ENCODE results near the gene NSUN6. TPM values are rescaled to one million over a fixed set of nuclear protein-coding genes. Genes with fewer than 3 reads are reported as not detected.

The NSUN6 gene
- total RNA-seq, 4 donors from 2014 or later: 5.0 to 10.4 (median 5.7) TPM

DNA sequence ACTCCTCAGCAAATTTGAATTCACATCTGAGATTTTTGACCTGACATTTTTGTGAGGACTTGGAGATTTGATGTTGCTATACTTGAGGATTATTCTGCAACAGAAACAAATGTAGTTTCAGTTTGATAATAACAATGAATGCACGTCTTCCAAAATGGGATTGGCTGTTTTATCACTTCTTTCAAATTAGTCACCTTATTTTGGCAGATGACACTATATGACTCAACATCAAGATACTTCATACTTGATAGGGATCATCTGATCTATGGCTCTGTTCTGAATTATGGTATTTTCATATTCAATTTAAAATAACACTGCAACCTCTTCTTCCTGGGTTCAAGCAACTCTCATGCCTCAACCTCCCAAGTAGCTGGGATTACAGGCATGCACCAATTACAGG lies 32.0 kb upstream of the NSUN6 start:
- H3K4me3 ChIP-seq: no peak overlapping the region
- intact Hi-C loops (cut with DNase I): no loop called here
- H3K36me3 ChIP-seq: peaks cover 0 to 4% (median 2%) of the 10 kb centered on the region in 4 donors
- 43% methylated on average over 1 of the region's 1 CpG for WGBS
- no peaks in the 10 kb centered on the region for H3K27me3 ChIP-seq
- peaks cover 0 to 8% (median 2%) of the 10 kb centered on the region in 4 donors for H3K4me1 ChIP-seq
- no peak overlapping the region for H3K27ac ChIP-seq (replicated peaks in 1 of 4)
- TF ChIP-seq, protein P1, sequence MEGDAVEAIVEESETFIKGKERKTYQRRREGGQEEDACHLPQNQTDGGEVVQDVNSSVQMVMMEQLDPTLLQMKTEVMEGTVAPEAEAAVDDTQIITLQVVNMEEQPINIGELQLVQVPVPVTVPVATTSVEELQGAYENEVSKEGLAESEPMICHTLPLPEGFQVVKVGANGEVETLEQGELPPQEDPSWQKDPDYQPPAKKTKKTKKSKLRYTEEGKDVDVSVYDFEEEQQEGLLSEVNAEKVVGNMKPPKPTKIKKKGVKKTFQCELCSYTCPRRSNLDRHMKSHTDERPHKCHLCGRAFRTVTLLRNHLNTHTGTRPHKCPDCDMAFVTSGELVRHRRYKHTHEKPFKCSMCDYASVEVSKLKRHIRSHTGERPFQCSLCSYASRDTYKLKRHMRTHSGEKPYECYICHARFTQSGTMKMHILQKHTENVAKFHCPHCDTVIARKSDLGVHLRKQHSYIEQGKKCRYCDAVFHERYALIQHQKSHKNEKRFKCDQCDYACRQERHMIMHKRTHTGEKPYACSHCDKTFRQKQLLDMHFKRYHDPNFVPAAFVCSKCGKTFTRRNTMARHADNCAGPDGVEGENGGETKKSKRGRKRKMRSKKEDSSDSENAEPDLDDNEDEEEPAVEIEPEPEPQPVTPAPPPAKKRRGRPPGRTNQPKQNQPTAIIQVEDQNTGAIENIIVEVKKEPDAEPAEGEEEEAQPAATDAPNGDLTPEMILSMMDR (IDR thresholded peaks at IDR 0.05): no peak
- TF ChIP-seq POLR2AphosphoS5 (IDR thresholded peaks at IDR 0.05) (no peak), EP300 (IDR thresholded peaks at IDR 0.05) (no peak), POLR2A (IDR thresholded peaks at IDR 0.05; ENCODE audit: low read depth) (no peak)
- no peaks in the 10 kb centered on the region for H3K9me3 ChIP-seq
- DNase-seq (ENCODE audit: extremely low spot score): no peak

DNA sequence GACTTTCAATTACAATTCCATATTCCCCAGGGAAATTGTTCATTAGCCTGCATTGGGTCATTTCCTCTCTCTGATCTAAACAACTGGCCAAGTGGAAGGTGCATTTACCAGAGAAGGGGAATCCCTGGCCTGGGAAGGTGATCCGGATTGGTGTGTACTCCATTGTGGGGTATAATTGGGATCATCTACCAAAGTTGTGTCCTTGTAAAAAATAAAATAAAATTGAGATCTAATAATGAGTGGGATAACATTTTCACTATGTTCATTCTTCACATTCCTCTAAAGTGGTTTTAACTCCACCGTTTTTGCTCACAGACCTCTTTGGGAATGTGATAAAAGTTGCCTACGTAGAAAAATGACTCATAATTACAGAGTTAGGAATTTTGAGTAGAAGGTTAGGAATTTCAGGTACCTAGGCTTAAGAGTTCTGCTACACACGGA lies 30.6 kb upstream of the NSUN6 start:
- H3K36me3 ChIP-seq: peaks cover 0 to 4% (median 2%) of the 10 kb centered on the region in 4 donors

DNA sequence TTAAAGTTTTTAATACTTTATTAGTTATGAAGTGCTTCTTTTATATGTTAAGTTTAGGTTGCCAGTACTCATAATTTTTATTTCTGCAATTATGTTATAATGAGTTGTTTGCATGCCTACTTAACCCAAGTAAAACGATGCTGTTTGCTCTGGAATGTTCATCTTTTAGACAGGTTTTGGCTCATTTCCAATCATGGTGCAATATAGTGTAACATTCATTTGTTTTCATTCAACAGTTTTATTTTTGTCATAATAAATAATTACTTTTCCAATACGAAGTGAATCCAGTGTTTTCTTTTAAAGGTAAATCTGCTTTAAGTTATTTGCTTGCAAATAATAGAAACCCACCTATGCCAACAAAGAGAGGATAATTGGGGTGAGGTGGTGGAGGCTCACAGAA lies 30.0 kb upstream of the NSUN6 start:
- no peak for TF ChIP-seq EP300 (IDR thresholded peaks at IDR 0.05)
- TF ChIP-seq POLR2A (IDR thresholded peaks at IDR 0.05; ENCODE audit: low read depth): no peak
- no peak for TF ChIP-seq POLR2AphosphoS5 (IDR thresholded peaks at IDR 0.05)
- TF ChIP-seq, protein P1 (IDR thresholded peaks at IDR 0.05): no peak
- intact Hi-C loops (cut with DNase I): no loop called here
- Histone ChIP-seq H3K9me3 (no peaks in the 10 kb centered on the region), H3K27me3 (no peaks in the 10 kb centered on the region), H3K36me3 (peaks cover 0 to 4% (median 2%) of the 10 kb centered on the region in 4 donors), H3K4me1 (peaks cover 0 to 8% (median 2%) of the 10 kb centered on the region in 4 donors), H3K4me3 (no peak overlapping the region), H3K27ac (replicated peaks in 1 of 4) (no peak overlapping the region)
- WGBS: 22% methylated on average over 2 of the region's 2 CpGs
- no peak for DNase-seq (ENCODE audit: extremely low spot score)

More for the DNA sequence above, 30.6 kb upstream of the NSUN6 start:
- no peaks in the 10 kb centered on the region for H3K9me3 ChIP-seq
- intact Hi-C loops (cut with DNase I): no loop called here
- no peak overlapping the region for H3K27ac ChIP-seq (replicated peaks in 1 of 4)
- WGBS: 80% methylated on average over 4 of the region's 4 CpGs
- DNase-seq (ENCODE audit: extremely low spot score): no peak
- H3K27me3 ChIP-seq: no peaks in the 10 kb centered on the region
- peaks cover 0 to 8% (median 2%) of the 10 kb centered on the region in 4 donors for H3K4me1 ChIP-seq
- no peak overlapping the region for H3K4me3 ChIP-seq
- TF ChIP-seq POLR2A (IDR thresholded peaks at IDR 0.05; ENCODE audit: low read depth) (no peak), EP300 (IDR thresholded peaks at IDR 0.05) (no peak), POLR2AphosphoS5 (IDR thresholded peaks at IDR 0.05) (no peak)
- TF ChIP-seq, protein P1 (IDR thresholded peaks at IDR 0.05): no peak

DNA sequence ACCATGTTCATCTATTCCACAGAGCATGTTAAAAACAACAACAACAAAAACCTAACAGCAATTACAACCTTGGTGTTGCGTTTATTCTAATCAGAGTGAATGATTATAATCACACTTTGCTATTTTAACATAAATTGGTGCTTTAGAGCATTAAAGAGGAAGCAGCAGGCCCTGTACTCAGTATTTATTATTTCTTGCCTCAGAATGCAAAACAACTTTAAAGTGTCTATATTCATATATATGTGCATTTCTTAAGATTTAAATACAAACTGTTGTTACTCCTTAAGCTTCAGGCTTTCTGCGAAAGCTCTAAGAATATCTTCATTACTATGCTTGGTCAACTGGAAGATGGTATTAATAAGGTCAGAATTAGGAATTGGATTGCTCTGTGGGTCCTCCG lies 29.4 kb upstream of the NSUN6 start:
- H3K36me3 ChIP-seq: peaks cover 0 to 8% (median 2%) of the 10 kb centered on the region in 4 donors
- 98% methylated on average over 3 of the region's 3 CpGs for WGBS
- no peak overlapping the region for H3K4me3 ChIP-seq
- intact Hi-C loops (cut with DNase I): no loop called here
- H3K4me1 ChIP-seq: peaks cover 0 to 8% (median 2%) of the 10 kb centered on the region in 4 donors
- no peak for DNase-seq (ENCODE audit: extremely low spot score)
- TF ChIP-seq POLR2A (IDR thresholded peaks at IDR 0.05; ENCODE audit: low read depth) (no peak), POLR2AphosphoS5 (IDR thresholded peaks at IDR 0.05) (no peak), EP300 (IDR thresholded peaks at IDR 0.05) (no peak)
- TF ChIP-seq, protein P1 (IDR thresholded peaks at IDR 0.05): no peak
- no peaks in the 10 kb centered on the region for H3K9me3 ChIP-seq
- H3K27ac ChIP-seq (replicated peaks in 1 of 4): no peak overlapping the region
- no peaks in the 10 kb centered on the region for H3K27me3 ChIP-seq
